Right lobe of liver (tissue), 6 donors: ENCODE results near the gene SCYGR2. TPM values are rescaled to one million over a fixed set of nuclear protein-coding genes. Genes with fewer than 3 reads are reported as not detected.
A peak's percentile ranks its signal among the peaks of the same experiment; 100 is the strongest.

Source experiments
- ATAC-seq, 4 donors: fragments of 200-7000 bp; cut with Tn5 transposase; one replicate each; pipeline ENCODE4 v1.9.1; 2020; ENCODE audit warnings: mild to moderate bottlenecking in 4 of 4, moderate library complexity in 4 of 4
- DNase-seq, 3 donors: peaks; one replicate each; pipeline ENCODE4 v3.0.0-alpha.2; 2020
- H3K27ac ChIP-seq, 3 donors: fragments of 200-600 bp; one replicate each; pipeline ENCODE4 v1.8.0; 2022
- H3K27me3 ChIP-seq, 2 donors: fragments of 200-600 bp; one replicate each; pipeline ENCODE4 v1.8.0; 2022
- H3K36me3 ChIP-seq, 4 donors: fragments of 200-600 bp; sonication (generic) in 1 of 4; one replicate each; pipeline versions ENCODE4 v1.5.1 to v1.8.0; 2017 to 2022; ENCODE audit warnings: control low read depth in 1 of 4
- H3K4me1 ChIP-seq, 4 donors: fragments of 200-600 bp; sonication (generic) in 1 of 4; one replicate each; pipeline versions ENCODE4 v1.5.1 to v1.8.0; 2017 to 2022; ENCODE audit warnings: control low read depth in 1 of 4
- H3K4me3 ChIP-seq, 3 donors: fragments of 200-600 bp; one replicate each; pipeline ENCODE4 v1.8.0; 2022
- H3K9me3 ChIP-seq, 4 donors: fragments of 200-600 bp; sonication (generic) in 1 of 4; one replicate each; pipeline versions ENCODE4 v1.5.1 to v1.8.0; 2017 to 2022; ENCODE audit warnings: control low read depth in 1 of 4
- CTCF ChIP-seq, 4 donors: fragments of 200-600 bp in 3 of 4; fragments of 450-650 bp in 1 of 4; IDR thresholded peaks; one replicate each; pipeline versions ENCODE4 v1.5.1 to v1.8.0; 2016 to 2022; ENCODE audit warnings: antibody characterized with exemption in 4 of 4, mild to moderate bottlenecking in 2 of 4
- POLR2A ChIP-seq: fragments of 450-650 bp; IDR thresholded peaks from one replicate; pipeline ENCODE4 v1.6.1; 2017; ENCODE audit warnings: antibody characterized with exemption, mild to moderate bottlenecking
- WGBS: methylation state at CpG from one replicate; pipeline ENCODE4 v1.1.6; 2018; ENCODE audit warnings: low coverage, low lambda C conversion rate; ENCODE audit not compliant: insufficient coverage; ENCODE audit errors: missing lambda C conversion rate; 5-methylcytosine and 5-hydroxymethylcytosine counted together
- intact Hi-C, 2 donors: fragments of 100-400 bp; cut with DNase I; formaldehyde crosslinking; loops; one replicate each; pipeline versions ENCODE4 v1.11.2 to v1.14.1; 2022
- total RNA-seq, 6 experiments: library from RNA; depleted of rRNA in 2 of 6; stranded (reverse); fragments of >200 nt in 2 of 6; fragmentation: NEBNext Ultra II Directional in 3 of 6; extraction: Animal tissue kit (Norgen Biotek cat#: 25700) in 3 of 6; gene quantifications; one replicate each; pipeline versions ENCODE4 v1.1.0 to v1.2.4, GENCODE V29; 2016 to 2023
- donor health status: DM: no; HTN: yes; CAD: no.
- donor health status: DM: no; HTN: no; CAD: no.
- donor health status: DM: no; HTN: no; CAD: no.
- donor health status: DM: no; HTN: yes; CAD: no.
- donor health status: DM: no; HTN: yes; CAD: no.

Gene SCYGR2
- total RNA-seq, 6 experiments from 2014 or later = not detected

GRCh38 chr2:227607941-227608340 is 9.2 kb downstream of the SCYGR2 start:
- Histone ChIP-seq H3K27ac (no peak overlapping the region), H3K4me1 (no peaks in the 10 kb centered on the region), H3K4me3 (no peak overlapping the region), H3K36me3 (no peaks in the 10 kb centered on the region), H3K27me3 (no peaks in the 10 kb centered on the region), H3K9me3 (no peaks in the 10 kb centered on the region)
- TF ChIP-seq CTCF (IDR thresholded peaks at IDR 0.05) (no peak), POLR2A (no peak)
- intact Hi-C loops = no loop called here
- WGBS = 50% methylated on average over 3 of the region's 3 CpGs
- ATAC-seq = peak; percentile 22 to 63 (median 29)
- no peak for DNase-seq

DNA sequence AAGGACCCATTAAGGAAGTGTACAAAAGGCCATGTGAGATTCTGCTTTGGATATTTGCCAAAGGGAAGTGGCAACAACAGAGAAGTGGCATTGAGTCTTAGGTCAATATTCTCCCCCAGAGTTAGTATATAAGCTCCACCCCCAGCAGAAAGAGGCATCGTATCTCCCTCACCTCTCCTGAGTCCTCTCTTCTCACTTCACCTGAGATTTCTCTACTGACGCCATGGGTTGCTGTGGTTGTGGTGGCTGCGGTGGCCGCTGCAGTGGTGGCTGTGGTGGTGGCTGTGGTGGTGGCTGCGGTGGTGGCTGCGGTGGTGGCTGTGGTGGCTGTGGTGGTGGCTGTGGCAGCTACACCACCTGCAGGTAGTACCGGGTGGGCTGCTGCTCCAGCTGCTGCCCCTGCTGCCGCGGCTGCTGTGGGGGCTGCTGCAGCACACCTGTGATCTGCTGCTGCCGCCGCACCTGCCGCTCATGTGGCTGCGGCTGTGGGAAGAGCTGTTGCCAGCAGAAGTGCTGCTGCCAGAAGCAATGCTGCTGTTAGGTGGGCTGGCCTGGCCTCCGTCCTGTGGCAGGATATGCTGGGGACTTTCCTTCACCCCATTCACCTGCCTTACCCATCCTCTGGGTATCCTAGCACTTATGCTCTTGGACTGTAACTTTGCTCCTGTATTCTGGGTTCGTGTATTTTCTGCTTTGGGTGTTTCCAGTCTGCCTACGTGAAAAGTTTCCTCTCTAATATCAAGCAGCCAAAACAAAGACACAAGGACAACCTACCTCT is 10.1 kb downstream of the SCYGR2 start:
- intact Hi-C loops = no loop called here
- WGBS = 65% methylated on average over 7 of the region's 16 CpGs
- ATAC-seq = peak in 3 of 4 donors; percentile 34 to 43 (median 39)

DNA sequence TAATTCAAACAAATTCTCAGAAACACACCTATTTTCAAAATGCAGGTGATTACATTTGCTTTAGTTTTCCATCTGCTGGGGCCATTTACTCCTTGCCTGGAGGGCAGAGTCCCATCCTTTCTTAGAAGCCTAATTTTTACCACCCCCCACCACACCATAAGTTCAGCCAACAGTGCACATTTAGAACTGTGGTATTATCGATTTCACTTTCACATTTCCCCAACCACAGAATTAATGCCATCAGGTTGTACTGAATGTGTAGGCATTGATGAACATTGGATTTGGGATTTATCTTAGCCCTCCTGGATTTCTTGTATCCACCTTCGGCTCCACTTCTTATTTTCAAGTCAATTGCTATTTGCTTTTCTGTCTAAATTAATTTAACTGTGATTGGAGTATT is 11.4 kb downstream of the SCYGR2 start:
- TF ChIP-seq POLR2A (no peak), CTCF (IDR thresholded peaks at IDR 0.05) (no peak)
- Histone ChIP-seq H3K27me3 (no peaks in the 10 kb centered on the region), H3K36me3 (no peaks in the 10 kb centered on the region), H3K27ac (no peak overlapping the region), H3K4me3 (no peak overlapping the region), H3K4me1 (no peaks in the 10 kb centered on the region), H3K9me3 (no peaks in the 10 kb centered on the region)
- WGBS = 62% methylated on average over 2 of the region's 2 CpGs
- intact Hi-C loops = no loop called here
- ATAC-seq (peak in 2 of 4 donors; percentile 16 to 31), DNase-seq (no peak)

More for the DNA sequence above, 10.1 kb downstream of the SCYGR2 start:
- TF ChIP-seq POLR2A (no peak), CTCF (IDR thresholded peaks at IDR 0.05) (no peak)
- no peaks in the 10 kb centered on the region for H3K4me1 ChIP-seq
- H3K27me3 ChIP-seq = no peaks in the 10 kb centered on the region
- H3K9me3 ChIP-seq = no peaks in the 10 kb centered on the region
- H3K27ac ChIP-seq = no peak overlapping the region
- H3K4me3 ChIP-seq = no peak overlapping the region
- no peak for DNase-seq
- no peaks in the 10 kb centered on the region for H3K36me3 ChIP-seq

DNA sequence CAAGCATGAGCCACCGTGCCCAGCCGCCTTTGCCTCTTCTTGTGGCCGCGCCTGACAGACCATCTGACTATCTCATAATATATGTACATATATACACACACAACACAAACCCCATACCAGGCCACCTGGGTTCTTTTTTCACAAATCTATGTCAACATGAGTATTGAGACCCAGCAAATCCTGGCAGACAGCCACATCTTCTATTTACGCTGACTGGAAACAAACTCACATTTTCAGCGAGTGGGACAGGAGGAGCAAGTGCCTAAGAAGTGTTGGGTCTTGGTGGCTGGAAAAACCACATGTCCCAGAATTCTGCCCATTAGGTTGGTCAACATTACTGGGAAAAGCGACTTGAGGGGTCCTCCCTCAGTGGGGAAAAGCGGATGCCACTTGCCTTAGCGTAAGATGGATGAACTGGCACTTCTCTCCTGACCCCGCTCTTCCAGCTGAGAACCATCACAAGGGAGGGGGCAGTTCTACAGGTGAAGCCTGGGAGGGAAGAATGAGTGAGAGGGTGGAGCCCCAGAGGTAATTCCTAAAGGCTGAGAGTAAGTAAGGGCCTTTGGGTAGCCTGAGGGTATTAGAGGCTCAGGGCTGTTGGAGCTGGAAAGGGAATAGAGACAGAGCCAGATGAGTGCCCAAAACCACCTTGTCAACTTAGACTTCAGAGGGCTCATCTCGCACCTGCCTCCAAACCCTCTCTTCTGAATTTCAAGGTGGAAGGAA is 14.0 kb downstream of the SCYGR2 start:
- Histone ChIP-seq H3K36me3 (no peaks in the 10 kb centered on the region), H3K9me3 (no peaks in the 10 kb centered on the region), H3K27me3 (no peaks in the 10 kb centered on the region), H3K4me3 (no peak overlapping the region), H3K4me1 (no peaks in the 10 kb centered on the region), H3K27ac (no peak overlapping the region)
- no peak for DNase-seq
- 70% methylated on average over 11 of the region's 11 CpGs for WGBS
- TF ChIP-seq CTCF (IDR thresholded peaks at IDR 0.05) (no peak), POLR2A (no peak)
- ATAC-seq = no peak
- intact Hi-C loops = no loop called here
